Inflammatory macrophage treated with lipopolysaccharide for 1 hour (primary cell): ENCODE results near the gene TBC1D16.

Experiments
- DNase-seq, 2 donors: peaks; one replicate each; pipeline ENCODE4 v3.0.0-alpha.2; 2020 to 2022

The TBC1D16 gene

GRCh38 chr17:80035687-80035936 is at the start of gene TBC1D16:
Gene TBC1D16, minus strand, starts transcription at chr17:80035872. Its CDS starts 22,325 bp downstream, at chr17:80013547.
- no peak for DNase-seq

- no peak for DNase-seq
These were observed 49.1 kb upstream of the TBC1D16 start for GRCh38 chr17:80084773-80085172.

GRCh38 chr17:80083136-80083661 is 47.5 kb upstream of the TBC1D16 start:
- no peak for DNase-seq

- DNase-seq = peak; percentile 59 to 84
These were observed 46.9 kb upstream of the TBC1D16 start for GRCh38 chr17:80082403-80083135.

- no peak for DNase-seq
These were observed 45.9 kb upstream of the TBC1D16 start for GRCh38 chr17:80081596-80081995.

- DNase-seq = no peak
These were observed 44.4 kb upstream of the TBC1D16 start for GRCh38 chr17:80080081-80080480.

- no peak for DNase-seq
These were observed 36.7 kb upstream of the TBC1D16 start for GRCh38 chr17:80072410-80072809.

GRCh38 chr17:80071116-80071841 is 35.6 kb upstream of the TBC1D16 start:
- DNase-seq = no peak

- DNase-seq = no peak
These were observed 34.9 kb upstream of the TBC1D16 start for GRCh38 chr17:80070375-80071115.

- no peak for DNase-seq
These were observed 32.9 kb upstream of the TBC1D16 start for GRCh38 chr17:80068301-80069222.

GRCh38 chr17:80067393-80067986 is 31.8 kb upstream of the TBC1D16 start:
- DNase-seq = no peak

GRCh38 chr17:80065478-80066170 is 30.0 kb upstream of the TBC1D16 start:
- DNase-seq = no peak

GRCh38 chr17:80064696-80065095 is 29.0 kb upstream of the TBC1D16 start:
- DNase-seq = no peak

- DNase-seq = peak; percentile 48 to 58
These were observed 28.3 kb upstream of the TBC1D16 start for GRCh38 chr17:80063830-80064585.

- no peak for DNase-seq
These were observed 25.7 kb upstream of the TBC1D16 start for GRCh38 chr17:80061421-80061820.

GRCh38 chr17:80060644-80061043 is 25.0 kb upstream of the TBC1D16 start:
- DNase-seq = no peak

GRCh38 chr17:80058311-80058955 is 22.8 kb upstream of the TBC1D16 start:
- no peak for DNase-seq

- no peak for DNase-seq
These were observed 19.9 kb upstream of the TBC1D16 start for GRCh38 chr17:80055597-80055996.

- DNase-seq = no peak
These were observed 17.4 kb upstream of the TBC1D16 start for GRCh38 chr17:80053102-80053501.

GRCh38 chr17:80051681-80052080 is 16.0 kb upstream of the TBC1D16 start:
- DNase-seq = no peak
